WTC11 (cell line): ENCODE results near the gene TIPRL.

Experiments
- ATF1 ChIP-seq: sonication (generic); formaldehyde crosslinking; IDR thresholded peaks from 2 replicates; pipeline ENCODE4 v1.8.1; 2023; ENCODE audit warnings: mild to moderate bottlenecking, moderate library complexity, missing genetic modification reagents
- CREM ChIP-seq: sonication (generic); formaldehyde crosslinking; IDR thresholded peaks from 2 replicates; pipeline ENCODE4 v1.8.1; 2022; ENCODE audit warnings: mild to moderate bottlenecking, missing genetic modification reagents, moderate library complexity
- CTCF ChIP-seq: fragments of 200-600 bp; IDR thresholded peaks from 2 replicates; pipeline ENCODE4 v1.8.0; 2022; ENCODE audit warnings: antibody characterized with exemption
- ELF4 ChIP-seq: sonication (generic); formaldehyde crosslinking; IDR thresholded peaks from 2 replicates; pipeline ENCODE4 v1.8.1; 2022; ENCODE audit warnings: low read depth, mild to moderate bottlenecking, moderate library complexity, missing genetic modification reagents
- ERG ChIP-seq: fragments of 250-450 bp; sonication (Bioruptor Pico); IDR thresholded peaks from 2 replicates; pipeline ENCODE4 v1.8.0; 2021; ENCODE audit warnings: mild to moderate bottlenecking
- MLX ChIP-seq: sonication (generic); formaldehyde crosslinking; IDR thresholded peaks from 2 replicates; pipeline ENCODE4 v1.8.1; 2023; ENCODE audit warnings: mild to moderate bottlenecking, missing genetic modification reagents, moderate library complexity
- MXD4 ChIP-seq: fragments of 250-450 bp; sonication (Bioruptor Pico); IDR thresholded peaks from 2 replicates; pipeline ENCODE4 v1.8.0; 2021; ENCODE audit warnings: mild to moderate bottlenecking, moderate library complexity, borderline replicate concordance
- NFE2L1 ChIP-seq: sonication (generic); formaldehyde crosslinking; IDR thresholded peaks from 2 replicates; pipeline ENCODE4 v1.8.1; 2023; ENCODE audit warnings: missing genetic modification reagents
- USF1 ChIP-seq: sonication (generic); formaldehyde crosslinking; IDR thresholded peaks from 2 replicates; pipeline ENCODE4 v1.8.0; 2022; ENCODE audit warnings: mild to moderate bottlenecking, missing genetic modification reagents
- USF2 ChIP-seq: sonication (generic); formaldehyde crosslinking; IDR thresholded peaks from 2 replicates; pipeline ENCODE4 v1.8.1; 2023; ENCODE audit warnings: mild to moderate bottlenecking, missing genetic modification reagents, moderate library complexity

- TF ChIP-seq CTCF (no peak), NFE2L1 (CRISPR knock-in tag) (no peak), USF1 (no peak), USF2 (CRISPR knock-in tag) (no peak), MXD4 (CRISPR knock-in tag) (no peak), ATF1 (CRISPR knock-in tag) (no peak), ELF4 (no peak), CREM (CRISPR knock-in tag) (no peak), MLX (CRISPR knock-in tag) (no peak), ERG (CRISPR knock-in tag) (no peak)
Observed at GRCh38 chr1:168148916-168149315, 29.8 kb upstream of the TIPRL start.
